Measurements from ENCODE around the gene ABCC2.

Gene ABCC2

DNA sequence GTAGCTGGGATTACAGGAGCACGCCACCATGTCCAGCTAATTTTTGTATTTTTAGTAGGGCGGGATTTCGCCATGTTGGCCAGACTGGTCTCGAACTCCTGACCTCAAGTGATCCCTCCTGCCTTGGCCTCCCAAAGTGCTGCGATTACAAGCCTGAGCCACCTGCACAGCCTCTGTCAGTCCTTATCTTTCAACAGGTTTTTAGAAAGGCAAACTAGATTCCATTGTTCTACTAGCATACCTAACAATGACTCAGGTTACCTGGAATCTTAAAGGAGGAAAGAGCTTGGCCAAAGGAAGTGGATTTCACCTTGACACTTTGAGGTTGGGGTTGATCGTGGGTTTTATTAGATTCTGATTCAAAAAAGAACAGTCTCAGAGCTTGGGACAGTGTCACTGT, 3.2 kb downstream of the ABCC2 start:
- H3K4me3 Mint-ChIP-seq, result no peak overlapping the region
- DNase-seq, result no peak

GRCh38 chr10:99787311-99787710, 4.9 kb downstream of the ABCC2 start:
- peaks cover 5% of the 10 kb centered on the region for H3K9me3 Mint-ChIP-seq
- TF ChIP-seq CTCF (IDR thresholded peaks at IDR 0.05), result no peak
- H3K36me3 Mint-ChIP-seq (ENCODE audit: low read depth), result no peaks in the 10 kb centered on the region
- H3K4me3 Mint-ChIP-seq, result no peak overlapping the region
- no peaks in the 10 kb centered on the region for H3K27me3 Mint-ChIP-seq (ENCODE audit: low read depth, poor library complexity)
- no peak for DNase-seq
- H3K27ac Mint-ChIP-seq, result no peak overlapping the region
- peaks cover 3% of the 10 kb centered on the region for H3K4me1 Mint-ChIP-seq

More for the DNA sequence above, 3.2 kb downstream of the ABCC2 start:
- H3K27me3 Mint-ChIP-seq (ENCODE audit: low read depth, poor library complexity), result no peaks in the 10 kb centered on the region
- H3K27ac Mint-ChIP-seq, result no peak overlapping the region
- peaks cover 8% of the 10 kb centered on the region for H3K9me3 Mint-ChIP-seq
- peaks cover 10% of the 10 kb centered on the region for H3K4me1 Mint-ChIP-seq
- no peaks in the 10 kb centered on the region for H3K36me3 Mint-ChIP-seq (ENCODE audit: low read depth)
- no peak for TF ChIP-seq CTCF (IDR thresholded peaks at IDR 0.05)

GRCh38 chr10:99787782-99788445, 5.5 kb downstream of the ABCC2 start:
- no peaks in the 10 kb centered on the region for H3K36me3 Mint-ChIP-seq (ENCODE audit: low read depth)
- no peak for DNase-seq
- no peak overlapping the region for H3K27ac Mint-ChIP-seq
- H3K4me3 Mint-ChIP-seq, result no peak overlapping the region
- no peaks in the 10 kb centered on the region for H3K4me1 Mint-ChIP-seq
- H3K27me3 Mint-ChIP-seq (ENCODE audit: low read depth, poor library complexity), result no peaks in the 10 kb centered on the region
- H3K9me3 Mint-ChIP-seq, result peaks cover 5% of the 10 kb centered on the region
- TF ChIP-seq CTCF (IDR thresholded peaks at IDR 0.05), result no peak

DNA sequence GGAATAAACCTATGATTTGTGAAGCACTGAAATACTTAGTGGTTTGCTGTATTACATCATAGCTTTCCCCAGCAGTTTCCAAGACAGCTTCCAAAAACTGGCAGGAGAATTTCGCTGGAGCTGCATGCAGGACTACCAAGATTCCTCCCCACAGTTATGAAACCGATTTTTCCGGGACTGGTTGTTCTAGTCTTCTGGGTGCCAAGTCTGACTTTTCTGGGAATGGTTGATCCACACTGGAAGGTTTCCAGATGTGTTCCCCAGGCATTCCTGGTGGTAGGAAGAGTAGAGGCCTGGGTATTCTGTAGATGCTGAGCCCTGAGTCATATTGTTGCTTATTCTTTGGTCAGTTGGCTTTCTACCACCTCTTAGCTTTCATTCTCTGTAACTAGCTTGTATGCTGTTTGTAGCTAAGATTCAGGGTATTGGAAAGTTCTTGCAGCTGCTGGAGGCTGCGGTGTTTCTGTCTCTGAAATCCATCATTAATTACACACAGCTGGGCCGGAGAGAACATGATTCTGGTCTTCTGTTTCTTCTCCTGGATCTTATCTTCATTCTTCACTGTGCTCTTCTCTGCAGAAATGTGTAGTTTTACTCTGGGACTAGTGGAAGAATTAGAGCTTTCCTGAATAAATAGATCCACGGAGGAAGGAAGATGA, 6.3 kb downstream of the ABCC2 start:
- TF ChIP-seq CTCF (IDR thresholded peaks at IDR 0.05), result no peak
- no peak for DNase-seq
- H3K9me3 Mint-ChIP-seq, result peaks cover 5% of the 10 kb centered on the region
- no peak overlapping the region for H3K4me3 Mint-ChIP-seq
- H3K27me3 Mint-ChIP-seq (ENCODE audit: low read depth, poor library complexity), result no peaks in the 10 kb centered on the region
- H3K27ac Mint-ChIP-seq, result no peak overlapping the region
- H3K4me1 Mint-ChIP-seq, result no peaks in the 10 kb centered on the region
- H3K36me3 Mint-ChIP-seq (ENCODE audit: low read depth), result no peaks in the 10 kb centered on the region

GRCh38 chr10:99791831-99792230, 9.4 kb downstream of the ABCC2 start:
- no peak overlapping the region for H3K4me3 Mint-ChIP-seq
- no peak for TF ChIP-seq CTCF (IDR thresholded peaks at IDR 0.05)
- H3K27me3 Mint-ChIP-seq (ENCODE audit: low read depth, poor library complexity), result peaks cover 7% of the 10 kb centered on the region
- DNase-seq, result no peak
- no peak overlapping the region for H3K27ac Mint-ChIP-seq
- peaks cover 5% of the 10 kb centered on the region for H3K9me3 Mint-ChIP-seq
- H3K4me1 Mint-ChIP-seq, result no peaks in the 10 kb centered on the region
- no peaks in the 10 kb centered on the region for H3K36me3 Mint-ChIP-seq (ENCODE audit: low read depth)

- H3K27me3 Mint-ChIP-seq (ENCODE audit: low read depth, poor library complexity), result peaks cover 7% of the 10 kb centered on the region
- TF ChIP-seq CTCF (IDR thresholded peaks at IDR 0.05), result no peak
- no peak overlapping the region for H3K4me3 Mint-ChIP-seq
- no peak overlapping the region for H3K27ac Mint-ChIP-seq
- H3K36me3 Mint-ChIP-seq (ENCODE audit: low read depth), result no peaks in the 10 kb centered on the region
- no peaks in the 10 kb centered on the region for H3K4me1 Mint-ChIP-seq
- no peaks in the 10 kb centered on the region for H3K9me3 Mint-ChIP-seq
- DNase-seq, result no peak
These were observed 11.4 kb downstream of the ABCC2 start for GRCh38 chr10:99793819-99794218.

All from nephron progenitor cell (in vitro differentiated cells).